ENCODE data around the gene C1orf198. TPM values are rescaled to one million over a fixed set of nuclear protein-coding genes. Genes with fewer than 3 reads are reported as not detected.

C1orf198 gene
- total and polyA plus RNA-seq, 2 of the 4 experiments (the other 2 are of a cell fraction), result 67.4 to 76.2 TPM

- WGBS, 2 experiments (ENCODE audit: extremely low coverage in 2 of 2, insufficient read length in 1 of 2), result 97% methylated on average over 5 of the region's 7 CpGs; no CpG with 5 or more reads in 1 of the 2 experiments
- H4K5ac ChIP-seq (ENCODE audit: low read depth, low read length), result no peak overlapping the region
- peaks cover 30 to 84% of the 10 kb centered on the region in 2 experiments for H3K79me1 ChIP-seq (ENCODE audit: low read depth in 1 of 2, low read length in 2 of 2)
- POLR2A ChIA-PET (ENCODE audit: unreplicated experiment), result interaction anchor here (0.6 kb wide), 1 partner anchor 13 kb away, joined by 3 read pairs; no protein-coding TSS in a partner anchor
- no peak overlapping the region for H3K4me2 ChIP-seq (ENCODE audit: low read depth, low read length)
- no peak overlapping the region for H3K27ac ChIP-seq (ENCODE audit: insufficient read depth, low read length)
- H3K14ac ChIP-seq (replicated peaks; ENCODE audit: low read depth, low read length), result no peak overlapping the region
- no peak overlapping the region for H3K56ac ChIP-seq (ENCODE audit: extremely low read depth, insufficient read depth, low read length)
- ATAC-seq (ENCODE audit: low read depth) (no peak), DNase-seq (no peak)
- H4K20me1 ChIP-seq (ENCODE audit: insufficient read depth, low read length), result peaks cover 56% of the 10 kb centered on the region
- peaks cover 31% of the 10 kb centered on the region for H3K36me3 ChIP-seq (ENCODE audit: control insufficient read depth, insufficient read depth, low read length)
- H3K27me3 ChIP-seq (ENCODE audit: control insufficient read depth, insufficient read depth, low read length), result no peaks in the 10 kb centered on the region
- H3K9ac ChIP-seq (ENCODE audit: low read depth, low read length), result no peak overlapping the region
- dilution Hi-C loops (cut with HindIII; ENCODE audit: low sequenced_read_pairs, unreplicated experiment), result no loop called here
- intact Hi-C loops (cut with micrococcal nuclease), result no loop called here
- in situ Hi-C loops (cut with MboI; ENCODE audit: low sequenced_read_pairs), result loop anchor here (25.0 kb wide), 1 partner anchor 767 kb away; no protein-coding TSS in a partner anchor
- no peak overlapping the region for H3K18ac ChIP-seq (ENCODE audit: low read depth, low read length)
- peaks cover 50% of the 10 kb centered on the region for H3K9me1 ChIP-seq (ENCODE audit: insufficient read depth, low read length)
- peaks cover 50% of the 10 kb centered on the region for H3K4me1 ChIP-seq (ENCODE audit: control insufficient read depth, insufficient read depth, low read length)
- TF ChIP-seq NFE2L2 (IDR thresholded peaks at IDR 0.05; ENCODE audit: low read depth, low read length), result no peak
- TF ChIP-seq MXI1 (IDR thresholded peaks at IDR 0.05; ENCODE audit: borderline replicate concordance, low read depth, low read length), result no peak
- TF ChIP-seq RAD21 (IDR thresholded peaks at IDR 0.05; ENCODE audit: low read length), result no peak
- no peak for TF ChIP-seq SMC3 (IDR thresholded peaks at IDR 0.05; ENCODE audit: low read depth, low read length)
- no peak for TF ChIP-seq FOS (IDR thresholded peaks at IDR 0.05; ENCODE audit: low read depth, low read length)
- no peak for TF ChIP-seq MAFK (IDR thresholded peaks at IDR 0.05; ENCODE audit: low read depth, low read length)
- no peak for TF ChIP-seq BHLHE40 (IDR thresholded peaks at IDR 0.05; ENCODE audit: low read depth, low read length)
- no peak for TF ChIP-seq MAZ (IDR thresholded peaks at IDR 0.05; ENCODE audit: borderline replicate concordance, low read depth, low read length)
- TF ChIP-seq CTCF (conservative IDR thresholded peaks at IDR 0.05; ENCODE audit: low read depth, low read length), result no peak
- no peak for TF ChIP-seq CHD1 (IDR thresholded peaks at IDR 0.05; ENCODE audit: low read depth, low read length)
- TF ChIP-seq RFX5 (IDR thresholded peaks at IDR 0.05; ENCODE audit: low read depth, low read length), result no peak
- no peak overlapping the region for H3K23ac ChIP-seq (ENCODE audit: low read depth, low read length)
- no peak overlapping the region for H2BK120ac ChIP-seq (ENCODE audit: low read depth, low read length)
- no peak overlapping the region for H2AFZ ChIP-seq (replicated peaks; ENCODE audit: low read length, poor library complexity)
- H3K9me3 ChIP-seq (ENCODE audit: control insufficient read depth, insufficient read depth, low read length), result peaks cover 5% of the 10 kb centered on the region
- H3K4ac ChIP-seq (ENCODE audit: low read depth, low read length), result no peak overlapping the region
- H2BK15ac ChIP-seq (ENCODE audit: low read depth, low read length), result no peak overlapping the region
- no peak overlapping the region for H2BK5ac ChIP-seq (ENCODE audit: low read depth, low read length, poor library complexity, severe bottlenecking)
- H3K4me3 ChIP-seq (ENCODE audit: insufficient read depth, low read depth, low read length), result no peak overlapping the region
- no peak overlapping the region for H4K8ac ChIP-seq (ENCODE audit: low read depth in 2 of 2, low read length in 2 of 2)
- no TSS peak for BruUV-seq (replicated peaks)
- H2AK9ac ChIP-seq (replicated peaks; ENCODE audit: low read depth, low read length, poor library complexity), result no peak overlapping the region
- CTCF ChIA-PET, result no interaction called here
- H2AK5ac ChIP-seq (ENCODE audit: low read depth, low read length), result peak overlapping the region; percentile 8; the same call in 1 of the 2 replicates
- no peak overlapping the region for H2BK20ac ChIP-seq (ENCODE audit: low read depth, low read length)
- H4K91ac ChIP-seq (ENCODE audit: insufficient read depth, low read depth, low read length), result no peak overlapping the region
These were observed 13.9 kb downstream of the C1orf198 start for GRCh38 chr1:230854423-230854822.

Data from IMR-90 (cell line).